ENCODE data around the gene FAM50B.

The FAM50B gene

DNA sequence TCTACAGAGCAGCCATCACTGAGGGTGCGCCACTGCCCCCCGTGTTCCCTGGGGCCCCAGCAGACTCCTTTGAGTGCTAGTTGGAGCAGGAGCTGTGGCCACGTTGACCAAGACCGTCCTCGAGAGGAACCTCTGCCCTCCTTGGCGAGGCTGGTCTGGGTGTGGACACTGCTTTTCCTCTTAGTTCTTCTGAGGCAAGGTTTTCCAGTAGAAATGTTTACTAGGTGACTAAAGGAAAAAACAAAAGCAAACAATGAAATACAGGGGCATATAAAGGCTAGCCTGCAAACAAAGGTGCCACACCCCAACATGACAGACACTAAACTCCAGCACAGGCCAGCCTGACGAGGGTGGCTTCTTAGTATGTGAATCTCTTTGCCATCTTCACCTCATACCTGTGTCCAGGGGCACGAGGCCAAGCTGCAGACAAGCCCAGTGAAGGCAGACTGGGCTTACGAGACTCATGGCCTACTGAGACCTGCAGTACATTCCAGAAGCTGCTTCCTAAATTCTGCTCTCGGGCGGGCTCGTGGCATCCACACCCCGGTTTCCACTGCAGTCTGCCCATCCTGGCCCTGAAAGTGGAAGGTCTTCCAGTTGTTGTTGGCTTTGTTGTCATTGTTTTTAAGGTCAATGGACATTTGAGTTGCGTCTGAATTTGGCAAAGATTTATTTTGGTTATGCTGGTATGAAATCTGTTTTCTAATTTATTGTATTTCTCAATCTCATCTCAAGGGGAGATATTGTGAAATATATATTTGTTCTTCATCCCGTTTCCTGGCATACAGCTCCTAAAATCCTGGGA lies 39.2 kb downstream of the FAM50B start:
- no peak for DNase-seq (ENCODE audit: low spot score)
- peak overlapping the region; percentile 61 for H3K27ac ChIP-seq
- POLR2A ChIA-PET (ENCODE audit: low non-redundant PET): no interaction called here
- CTCF ChIA-PET: interaction anchor here (1.2 to 1.7 kb wide), 3 partner anchors 7 to 145 kb away, joined by 6 to 11 read pairs (median 6); no protein-coding TSS in a partner anchor
- TF ChIP-seq, protein P1, sequence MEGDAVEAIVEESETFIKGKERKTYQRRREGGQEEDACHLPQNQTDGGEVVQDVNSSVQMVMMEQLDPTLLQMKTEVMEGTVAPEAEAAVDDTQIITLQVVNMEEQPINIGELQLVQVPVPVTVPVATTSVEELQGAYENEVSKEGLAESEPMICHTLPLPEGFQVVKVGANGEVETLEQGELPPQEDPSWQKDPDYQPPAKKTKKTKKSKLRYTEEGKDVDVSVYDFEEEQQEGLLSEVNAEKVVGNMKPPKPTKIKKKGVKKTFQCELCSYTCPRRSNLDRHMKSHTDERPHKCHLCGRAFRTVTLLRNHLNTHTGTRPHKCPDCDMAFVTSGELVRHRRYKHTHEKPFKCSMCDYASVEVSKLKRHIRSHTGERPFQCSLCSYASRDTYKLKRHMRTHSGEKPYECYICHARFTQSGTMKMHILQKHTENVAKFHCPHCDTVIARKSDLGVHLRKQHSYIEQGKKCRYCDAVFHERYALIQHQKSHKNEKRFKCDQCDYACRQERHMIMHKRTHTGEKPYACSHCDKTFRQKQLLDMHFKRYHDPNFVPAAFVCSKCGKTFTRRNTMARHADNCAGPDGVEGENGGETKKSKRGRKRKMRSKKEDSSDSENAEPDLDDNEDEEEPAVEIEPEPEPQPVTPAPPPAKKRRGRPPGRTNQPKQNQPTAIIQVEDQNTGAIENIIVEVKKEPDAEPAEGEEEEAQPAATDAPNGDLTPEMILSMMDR (conservative IDR thresholded peaks at IDR 0.05; ENCODE audit: low read depth): no peak

DNA sequence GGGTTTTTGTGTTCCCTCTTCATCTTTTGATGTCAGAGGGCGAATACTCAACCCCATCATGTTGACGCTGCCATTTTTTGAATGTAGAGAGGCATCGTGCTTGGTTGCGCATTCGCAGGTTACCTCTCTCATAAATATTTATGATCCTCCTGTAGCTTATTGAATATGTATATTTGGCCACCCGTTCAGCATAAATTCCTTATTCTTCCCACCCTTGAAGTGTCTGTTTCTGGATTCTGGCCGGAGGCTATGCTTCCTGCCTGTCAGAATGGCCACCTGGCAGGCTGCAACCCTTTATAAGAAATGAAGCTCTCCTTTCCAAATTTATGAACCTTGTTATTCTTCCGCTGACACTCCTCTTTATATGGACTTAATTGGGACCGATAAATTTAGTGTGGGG lies 40.9 kb downstream of the FAM50B start:
- CTCF ChIA-PET: no interaction called here
- POLR2A ChIA-PET (ENCODE audit: low non-redundant PET): no interaction called here
- no peak for DNase-seq (ENCODE audit: low spot score)
- no peak overlapping the region for H3K27ac ChIP-seq
- TF ChIP-seq, protein P1 (conservative IDR thresholded peaks at IDR 0.05; ENCODE audit: low read depth): no peak

DNA sequence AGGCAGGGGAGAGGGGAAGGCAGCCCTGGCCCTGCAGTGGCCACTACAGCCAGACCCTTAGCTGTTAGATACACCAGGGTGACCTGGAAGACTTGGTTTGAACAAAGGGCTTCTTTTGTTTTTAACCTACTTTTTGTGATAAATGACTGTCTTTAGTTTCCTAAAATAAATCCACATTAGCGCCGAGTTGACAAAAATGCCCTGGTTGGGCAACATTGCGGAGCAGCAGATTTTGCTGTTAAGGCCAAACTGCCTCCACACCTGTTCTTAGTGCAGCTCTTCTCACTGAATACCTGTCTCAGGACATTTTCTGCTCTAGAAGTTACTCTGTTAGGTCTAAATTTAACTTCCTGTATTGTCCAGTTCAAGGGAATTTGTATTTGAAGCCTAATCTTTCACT lies 42.7 kb downstream of the FAM50B start:
- ChIA-PET CTCF (no interaction called here), POLR2A (ENCODE audit: low non-redundant PET) (no interaction called here)
- no peak overlapping the region for H3K27ac ChIP-seq
- TF ChIP-seq, protein P1 (conservative IDR thresholded peaks at IDR 0.05; ENCODE audit: low read depth): no peak
- no peak for DNase-seq (ENCODE audit: low spot score)

DNA sequence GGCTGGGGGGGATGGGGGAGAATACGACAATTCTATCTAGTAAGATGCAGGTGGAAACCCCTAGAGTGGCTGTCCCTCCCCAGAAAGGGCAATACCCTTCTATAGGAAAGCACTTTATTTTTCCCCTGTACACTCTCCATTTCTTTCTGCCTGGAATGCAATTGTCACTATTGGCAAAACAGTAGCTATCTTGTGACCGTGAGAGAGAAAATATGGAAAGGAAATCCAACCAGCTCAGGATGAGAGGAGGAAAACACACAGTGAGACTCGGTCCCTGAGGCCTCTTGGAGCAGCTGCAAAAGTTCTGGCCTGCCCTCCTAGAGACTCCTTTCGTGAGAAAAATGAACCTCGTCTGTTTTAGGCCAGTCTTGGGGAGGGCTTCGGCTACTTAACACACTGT lies 43.4 kb downstream of the FAM50B start:
- POLR2A ChIA-PET (ENCODE audit: low non-redundant PET): no interaction called here
- H3K27ac ChIP-seq: no peak overlapping the region

DNA sequence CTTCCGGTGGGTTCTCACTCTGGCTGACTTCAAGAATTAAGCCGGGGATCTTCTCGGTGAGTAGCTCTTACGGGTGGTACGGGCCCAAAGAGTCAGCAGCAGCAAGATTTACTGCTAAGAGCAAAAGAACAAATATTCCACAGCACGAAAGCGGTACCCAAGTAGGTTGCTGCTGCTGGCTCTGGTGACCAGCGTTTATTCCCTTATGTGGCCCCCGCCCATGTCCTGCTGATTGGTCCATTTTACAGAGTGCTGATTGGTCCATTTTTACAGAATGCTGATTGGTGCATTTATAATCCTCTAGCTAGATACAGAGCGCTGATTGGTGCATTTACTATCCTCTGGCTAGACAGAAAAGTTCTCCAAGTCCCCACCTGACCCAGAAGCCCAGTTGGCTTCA lies 44.3 kb downstream of the FAM50B start:
- TF ChIP-seq, protein P1 (conservative IDR thresholded peaks at IDR 0.05; ENCODE audit: low read depth): no peak
- DNase-seq (ENCODE audit: low spot score): no peak
- H3K27ac ChIP-seq: no peak overlapping the region
- CTCF ChIA-PET: interaction anchor here (0.7 kb wide), 1 partner anchor 79 kb away, joined by 3 read pairs; no protein-coding TSS in a partner anchor
- POLR2A ChIA-PET (ENCODE audit: low non-redundant PET): no interaction called here

More for the DNA sequence above, 43.4 kb downstream of the FAM50B start:
- no peak for DNase-seq (ENCODE audit: low spot score)
- TF ChIP-seq, protein P1 (conservative IDR thresholded peaks at IDR 0.05; ENCODE audit: low read depth): no peak
- CTCF ChIA-PET: no interaction called here

DNA sequence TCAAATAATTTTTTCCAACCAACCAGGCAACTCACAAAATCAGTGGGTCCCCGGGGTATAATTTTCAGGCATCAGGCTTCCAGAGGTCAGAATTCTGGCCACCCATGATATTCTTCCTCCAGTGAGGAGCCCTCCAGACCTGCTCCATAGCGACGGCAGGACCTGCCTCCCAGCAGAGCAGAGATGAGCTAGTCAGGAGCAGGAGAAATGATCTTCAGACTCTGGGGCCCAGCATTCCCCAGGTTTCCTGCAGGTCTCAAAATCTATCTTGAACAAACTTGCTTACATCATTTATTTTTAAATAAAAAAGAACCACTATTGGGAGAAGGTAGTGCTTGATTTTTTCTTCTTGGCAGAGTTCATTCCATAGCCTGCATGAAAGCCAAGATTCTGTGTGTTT lies 44.7 kb downstream of the FAM50B start:
- DNase-seq (ENCODE audit: low spot score): no peak
- POLR2A ChIA-PET (ENCODE audit: low non-redundant PET): interaction anchor here (0.6 kb wide), 1 partner anchor 105 kb away, joined by 3 read pairs; no protein-coding TSS in a partner anchor
- TF ChIP-seq, protein P1 (conservative IDR thresholded peaks at IDR 0.05; ENCODE audit: low read depth): no peak
- no peak overlapping the region for H3K27ac ChIP-seq
- CTCF ChIA-PET: interaction anchor here (0.6 to 0.7 kb wide), 2 partner anchors 79 to 602 kb away, joined by 3 read pairs; no protein-coding TSS in a partner anchor
